ENCODE results near the gene STKLD1. TPM values are rescaled to one million over a fixed set of nuclear protein-coding genes. Genes with fewer than 3 reads are reported as not detected.

The STKLD1 gene
- total RNA-seq, 2 donors from 2014 or later = 0.77 TPM; not detected in 1

DNA sequence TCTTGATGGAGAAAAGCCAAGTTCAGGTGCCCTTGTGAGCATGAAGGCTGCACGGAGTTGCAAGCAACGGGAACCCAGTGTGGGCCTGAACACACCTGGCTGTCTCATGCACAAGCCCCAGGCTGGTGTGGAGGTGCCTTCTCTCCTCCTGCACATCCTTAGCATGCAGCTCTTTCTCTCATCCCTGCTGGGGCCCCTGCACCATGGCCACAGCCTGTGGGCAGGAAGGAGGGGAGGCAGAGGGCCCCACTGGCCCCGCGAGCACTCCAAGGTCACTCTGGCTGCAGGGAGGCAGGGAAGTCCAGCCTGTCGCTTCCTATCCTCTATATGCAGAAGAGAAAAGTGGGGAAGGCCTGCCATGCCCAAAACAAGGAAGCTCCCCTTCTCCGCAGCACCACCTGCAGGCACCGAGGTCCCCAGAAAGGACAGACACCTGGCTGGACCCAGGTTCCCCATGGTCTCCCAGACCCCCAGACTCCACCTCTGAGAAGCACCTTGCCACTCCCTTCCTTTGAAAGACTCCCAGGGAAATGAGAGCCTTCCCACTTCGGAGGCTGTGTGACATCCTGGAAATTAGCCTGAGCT lies 18.6 kb downstream of the STKLD1 start:
- Mint-ChIP-seq H3K27ac (no peak overlapping the region), H3K4me1 (no peaks in the 10 kb centered on the region), H3K4me3 (no peak overlapping the region), H3K9me3 (no peaks in the 10 kb centered on the region), H3K27me3 (peaks cover 4% of the 10 kb centered on the region), H3K36me3 (ENCODE audit: low read depth) (no peaks in the 10 kb centered on the region)
- ATAC-seq (replicated peaks) = no peak

DNA sequence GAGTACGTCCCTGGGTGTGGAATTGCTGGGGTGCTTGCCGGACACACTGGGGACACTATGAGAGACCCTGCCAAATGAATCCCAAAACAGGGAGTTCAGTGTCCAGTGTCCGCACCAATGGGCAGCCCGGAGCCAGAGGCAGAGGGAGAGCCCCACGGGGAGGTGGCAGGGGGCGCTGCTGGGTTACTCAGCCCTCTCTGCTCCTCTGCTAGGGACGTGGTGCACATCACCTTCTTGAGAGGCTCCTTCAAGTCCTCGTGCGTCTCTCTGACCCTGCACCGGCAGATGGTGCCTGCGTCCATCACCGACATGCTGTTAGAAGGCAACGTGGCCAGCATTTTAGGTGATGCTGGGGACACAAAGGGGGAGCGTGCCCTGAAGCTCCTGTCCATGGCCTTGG lies 20.8 kb downstream of the STKLD1 start:
- Mint-ChIP-seq H3K4me3 (no peak overlapping the region), H3K9me3 (no peaks in the 10 kb centered on the region), H3K36me3 (ENCODE audit: low read depth) (no peaks in the 10 kb centered on the region), H3K27me3 (no peaks in the 10 kb centered on the region), H3K4me1 (no peaks in the 10 kb centered on the region), H3K27ac (no peak overlapping the region)
- ATAC-seq (replicated peaks) = peak; percentile 37

- no peaks in the 10 kb centered on the region for H3K27me3 Mint-ChIP-seq
- no peak overlapping the region for H3K4me3 Mint-ChIP-seq
- H3K36me3 Mint-ChIP-seq (ENCODE audit: low read depth) = no peaks in the 10 kb centered on the region
- H3K27ac Mint-ChIP-seq = no peak overlapping the region
- no peak for ATAC-seq (replicated peaks)
- no peaks in the 10 kb centered on the region for H3K4me1 Mint-ChIP-seq
- no peaks in the 10 kb centered on the region for H3K9me3 Mint-ChIP-seq
These were observed 21.2 kb downstream of the STKLD1 start for GRCh38 chr9:133397370-133397769.

- H3K4me1 Mint-ChIP-seq = no peaks in the 10 kb centered on the region
- H3K36me3 Mint-ChIP-seq (ENCODE audit: low read depth) = no peaks in the 10 kb centered on the region
- ATAC-seq (replicated peaks) = no peak
- no peaks in the 10 kb centered on the region for H3K9me3 Mint-ChIP-seq
- H3K27me3 Mint-ChIP-seq = no peaks in the 10 kb centered on the region
- no peak overlapping the region for H3K27ac Mint-ChIP-seq
- H3K4me3 Mint-ChIP-seq = no peak overlapping the region
These were observed 21.7 kb downstream of the STKLD1 start for GRCh38 chr9:133397895-133398294.

GRCh38 chr9:133400292-133400691 lies 24.1 kb downstream of the STKLD1 start:
- Mint-ChIP-seq H3K4me1 (no peaks in the 10 kb centered on the region), H3K36me3 (ENCODE audit: low read depth) (peaks cover 13% of the 10 kb centered on the region), H3K9me3 (no peaks in the 10 kb centered on the region), H3K27me3 (no peaks in the 10 kb centered on the region), H3K27ac (no peak overlapping the region), H3K4me3 (no peak overlapping the region)
- no peak for ATAC-seq (replicated peaks)

- H3K36me3 Mint-ChIP-seq (ENCODE audit: low read depth) = peaks cover 26% of the 10 kb centered on the region
- no peaks in the 10 kb centered on the region for H3K27me3 Mint-ChIP-seq
- peaks cover under 1% of the 10 kb centered on the region for H3K4me1 Mint-ChIP-seq
- no peak overlapping the region for H3K4me3 Mint-ChIP-seq
- no peak for ATAC-seq (replicated peaks)
- H3K9me3 Mint-ChIP-seq = no peaks in the 10 kb centered on the region
- no peak overlapping the region for H3K27ac Mint-ChIP-seq
These were observed 25.4 kb downstream of the STKLD1 start for GRCh38 chr9:133401588-133401987.

GRCh38 chr9:133402689-133403088 lies 26.5 kb downstream of the STKLD1 start:
- Mint-ChIP-seq H3K9me3 (no peaks in the 10 kb centered on the region), H3K36me3 (ENCODE audit: low read depth) (peaks cover 37% of the 10 kb centered on the region), H3K27me3 (no peaks in the 10 kb centered on the region), H3K4me3 (no peak overlapping the region), H3K4me1 (peaks cover 8% of the 10 kb centered on the region), H3K27ac (no peak overlapping the region)
- ATAC-seq (replicated peaks) = no peak

- H3K9me3 Mint-ChIP-seq = no peaks in the 10 kb centered on the region
- peaks cover 48% of the 10 kb centered on the region for H3K36me3 Mint-ChIP-seq (ENCODE audit: low read depth)
- H3K4me1 Mint-ChIP-seq = peaks cover 8% of the 10 kb centered on the region
- peak overlapping the region; percentile 70 for H3K27ac Mint-ChIP-seq
- H3K27me3 Mint-ChIP-seq = no peaks in the 10 kb centered on the region
- no peak overlapping the region for H3K4me3 Mint-ChIP-seq
- ATAC-seq (replicated peaks) = no peak
These were observed 27.7 kb downstream of the STKLD1 start for GRCh38 chr9:133403766-133404453.

GRCh38 chr9:133404454-133405002 lies 28.4 kb downstream of the STKLD1 start:
- Mint-ChIP-seq H3K4me3 (no peak overlapping the region), H3K27ac (peak overlapping the region; percentile 70), H3K27me3 (no peaks in the 10 kb centered on the region), H3K36me3 (ENCODE audit: low read depth) (peaks cover 54% of the 10 kb centered on the region), H3K4me1 (peaks cover 8% of the 10 kb centered on the region), H3K9me3 (no peaks in the 10 kb centered on the region)
- no peak for ATAC-seq (replicated peaks)

GRCh38 chr9:133405508-133406438 lies 29.6 kb downstream of the STKLD1 start:
- Mint-ChIP-seq H3K27me3 (no peaks in the 10 kb centered on the region), H3K36me3 (ENCODE audit: low read depth) (peaks cover 67% of the 10 kb centered on the region), H3K4me1 (peaks cover 8% of the 10 kb centered on the region), H3K27ac (peak overlapping the region; percentile 79), H3K9me3 (no peaks in the 10 kb centered on the region), H3K4me3 (no peak overlapping the region)
- ATAC-seq (replicated peaks) = no peak

DNA sequence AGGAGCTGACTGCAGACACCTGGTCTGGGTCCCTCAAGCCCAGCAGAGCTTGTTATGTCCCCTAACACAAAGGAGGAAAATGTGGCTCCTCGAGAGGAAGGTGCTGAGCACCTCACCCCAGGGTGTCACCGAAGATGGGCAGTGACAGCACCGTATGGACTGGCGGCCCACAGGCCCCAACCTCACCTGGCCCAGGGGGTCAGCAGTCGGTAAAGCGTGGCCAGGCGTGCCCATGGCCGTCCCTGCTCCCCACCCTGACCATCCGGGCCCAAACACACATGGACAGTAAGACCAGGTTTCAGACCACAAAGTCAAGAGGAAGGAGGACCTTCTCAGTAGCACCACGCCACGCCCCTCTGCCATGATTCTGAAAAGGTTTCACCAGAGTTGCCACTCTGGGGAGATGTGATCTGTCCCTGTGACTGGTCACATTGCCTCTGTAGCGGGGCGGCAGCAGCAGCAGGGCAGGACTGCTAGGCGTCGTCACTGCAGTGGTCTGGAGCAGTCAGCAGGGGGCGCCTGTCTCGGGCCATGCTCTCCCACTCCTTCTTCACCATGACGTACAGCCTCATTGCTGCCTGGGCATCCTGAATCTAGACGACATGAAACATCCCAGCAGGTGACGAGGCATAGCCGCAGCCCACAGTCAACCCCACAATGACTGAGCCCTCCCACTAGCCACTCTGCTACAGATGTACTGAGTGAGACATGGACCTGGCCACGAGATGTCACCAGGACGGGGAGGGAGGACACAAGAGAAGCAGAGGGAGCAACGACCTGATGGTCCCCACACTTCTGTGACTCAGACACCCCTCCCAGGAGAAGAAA lies 30.5 kb downstream of the STKLD1 start:
- peaks cover 8% of the 10 kb centered on the region for H3K4me1 Mint-ChIP-seq
- peak overlapping the region; percentile 79 for H3K27ac Mint-ChIP-seq
- ATAC-seq (replicated peaks) = peak; percentile 99
- H3K4me3 Mint-ChIP-seq = peak overlapping the region; percentile 41
- H3K9me3 Mint-ChIP-seq = no peaks in the 10 kb centered on the region
- H3K36me3 Mint-ChIP-seq (ENCODE audit: low read depth) = peaks cover 76% of the 10 kb centered on the region
- H3K27me3 Mint-ChIP-seq = no peaks in the 10 kb centered on the region

GRCh38 chr9:133408042-133408441 lies 31.9 kb downstream of the STKLD1 start:
- H3K9me3 Mint-ChIP-seq = no peaks in the 10 kb centered on the region
- H3K36me3 Mint-ChIP-seq (ENCODE audit: low read depth) = peaks cover 90% of the 10 kb centered on the region
- no peak for ATAC-seq (replicated peaks)
- H3K27me3 Mint-ChIP-seq = no peaks in the 10 kb centered on the region
- no peak overlapping the region for H3K27ac Mint-ChIP-seq
- H3K4me3 Mint-ChIP-seq = no peak overlapping the region
- peaks cover 8% of the 10 kb centered on the region for H3K4me1 Mint-ChIP-seq

DNA sequence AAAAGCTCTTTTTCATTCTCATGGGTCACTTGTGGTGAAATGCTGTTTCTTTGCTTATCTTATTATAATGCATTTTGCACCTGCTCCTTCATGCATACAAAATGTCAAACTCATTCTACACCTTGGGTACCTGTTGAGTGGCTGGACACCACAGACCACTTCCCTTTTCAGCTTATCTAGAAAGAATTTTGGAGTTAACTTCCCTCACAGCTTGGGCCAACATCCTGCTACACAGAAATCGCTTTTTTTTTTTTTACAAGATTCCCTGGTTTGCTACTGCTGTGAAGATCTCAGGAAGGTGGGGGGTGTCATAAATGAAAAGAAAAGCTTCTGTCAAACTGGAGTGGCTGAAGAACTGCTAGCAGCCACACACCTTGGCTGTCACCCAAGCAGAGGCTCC lies 39.0 kb downstream of the STKLD1 start:
- Mint-ChIP-seq H3K9me3 (no peaks in the 10 kb centered on the region), H3K4me3 (peak overlapping the region; percentile 94), H3K36me3 (ENCODE audit: low read depth) (peaks cover 68% of the 10 kb centered on the region), H3K4me1 (peaks cover 20% of the 10 kb centered on the region), H3K27me3 (no peaks in the 10 kb centered on the region), H3K27ac (peak overlapping the region; percentile 91)
- no peak for ATAC-seq (replicated peaks)
